Adrenal gland (tissue), 5 donors: ENCODE data around the gene COL6A1.

ENCODE experiments used
- POLR2A ChIP-seq, 2 donors: fragments of 450-650 bp; IDR thresholded peaks; one replicate each; pipeline ENCODE4 v1.6.1; 2017; ENCODE audit warnings: antibody characterized with exemption in 2 of 2, mild to moderate bottlenecking in 2 of 2, moderate library complexity in 1 of 2
- TF ChIP-seq, protein P1 (sequence below), 6 experiments: fragments of 450-650 bp in 4 of 6; fragments of 200-600 bp in 2 of 6; sonication (generic) in 1 of 6; IDR thresholded peaks; 1 replicate in 5 of 6; 2 replicates in 1 of 6; pipeline versions ENCODE4 v1.5.1 to v1.8.0; 2016 to 2021; ENCODE audit warnings: antibody characterized with exemption in 6 of 6, mild to moderate bottlenecking in 2 of 6, moderate library complexity in 1 of 6
- donor health status: DM: no; HTN: no; CAD: no.

- TF ChIP-seq POLR2A (IDR thresholded peaks at IDR 0.05), result no peak
- TF ChIP-seq, protein P1, sequence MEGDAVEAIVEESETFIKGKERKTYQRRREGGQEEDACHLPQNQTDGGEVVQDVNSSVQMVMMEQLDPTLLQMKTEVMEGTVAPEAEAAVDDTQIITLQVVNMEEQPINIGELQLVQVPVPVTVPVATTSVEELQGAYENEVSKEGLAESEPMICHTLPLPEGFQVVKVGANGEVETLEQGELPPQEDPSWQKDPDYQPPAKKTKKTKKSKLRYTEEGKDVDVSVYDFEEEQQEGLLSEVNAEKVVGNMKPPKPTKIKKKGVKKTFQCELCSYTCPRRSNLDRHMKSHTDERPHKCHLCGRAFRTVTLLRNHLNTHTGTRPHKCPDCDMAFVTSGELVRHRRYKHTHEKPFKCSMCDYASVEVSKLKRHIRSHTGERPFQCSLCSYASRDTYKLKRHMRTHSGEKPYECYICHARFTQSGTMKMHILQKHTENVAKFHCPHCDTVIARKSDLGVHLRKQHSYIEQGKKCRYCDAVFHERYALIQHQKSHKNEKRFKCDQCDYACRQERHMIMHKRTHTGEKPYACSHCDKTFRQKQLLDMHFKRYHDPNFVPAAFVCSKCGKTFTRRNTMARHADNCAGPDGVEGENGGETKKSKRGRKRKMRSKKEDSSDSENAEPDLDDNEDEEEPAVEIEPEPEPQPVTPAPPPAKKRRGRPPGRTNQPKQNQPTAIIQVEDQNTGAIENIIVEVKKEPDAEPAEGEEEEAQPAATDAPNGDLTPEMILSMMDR (IDR thresholded peaks at IDR 0.05), result peak; percentile 26 to 62 (median 53)
Measured at GRCh38 chr21:45973475-45974072, 8.0 kb upstream of the COL6A1 start.
